HG03280 (cell line): ENCODE measurements around the gene HECA.
"Not testable (repeated sequence)": the region's sequence is repeated elsewhere in the genome, so short reads cannot be mapped to it uniquely, and the experiment has no call there.

Source experiments
- ATAC-seq: cut with Tn5 transposase; IDR thresholded peaks from one replicate; pipeline ENCODE4 v1.9.1; 2021; ENCODE audit warnings: mild to moderate bottlenecking, moderate library complexity; ENCODE audit not compliant: unreplicated experiment

Gene HECA

GRCh38 chr6:139135578-139136545 lies 982 bp downstream of the HECA start:
- ATAC-seq = peak; percentile 42

- no peak for ATAC-seq
Measured at GRCh38 chr6:139137706-139138105, 2.8 kb downstream of the HECA start.

- not testable (repeated sequence) for ATAC-seq
Measured at GRCh38 chr6:139140854-139141253, 6.0 kb downstream of the HECA start.

- ATAC-seq = no peak
Measured at GRCh38 chr6:139142262-139142661, 7.4 kb downstream of the HECA start.

- no peak for ATAC-seq
Measured at GRCh38 chr6:139143111-139143510, 8.2 kb downstream of the HECA start.

GRCh38 chr6:139144490-139145085 lies 9.7 kb downstream of the HECA start:
- no peak for ATAC-seq

GRCh38 chr6:139145661-139146060 lies 10.8 kb downstream of the HECA start:
- ATAC-seq = no peak

- ATAC-seq = peak; percentile 49
Measured at GRCh38 chr6:139146317-139146726, 11.4 kb downstream of the HECA start.

GRCh38 chr6:139147628-139148027 lies 12.7 kb downstream of the HECA start:
- no peak for ATAC-seq

GRCh38 chr6:139148557-139149235 lies 13.8 kb downstream of the HECA start:
- no peak for ATAC-seq

GRCh38 chr6:139149383-139149782 lies 14.5 kb downstream of the HECA start:
- ATAC-seq = no peak

- no peak for ATAC-seq
Measured at GRCh38 chr6:139150920-139151319, 16.0 kb downstream of the HECA start.

- no peak for ATAC-seq
Measured at GRCh38 chr6:139151425-139152087, 16.7 kb downstream of the HECA start.

- ATAC-seq = no peak
Measured at GRCh38 chr6:139152088-139152891, 17.4 kb downstream of the HECA start.

- ATAC-seq = no peak
Measured at GRCh38 chr6:139152892-139153271, 18.0 kb downstream of the HECA start.

- no peak for ATAC-seq
Measured at GRCh38 chr6:139153855-139154254, 19.0 kb downstream of the HECA start.

- no peak for ATAC-seq
Measured at GRCh38 chr6:139154881-139155547, 20.1 kb downstream of the HECA start.

- no peak for ATAC-seq
Measured at GRCh38 chr6:139156102-139156501, 21.2 kb downstream of the HECA start.

GRCh38 chr6:139156551-139156950 lies 21.7 kb downstream of the HECA start:
- ATAC-seq = no peak

GRCh38 chr6:139157086-139157485 lies 22.2 kb downstream of the HECA start:
- not testable (repeated sequence) for ATAC-seq
